PC-3 (cell line): ENCODE data around the gene LRP5. TPM values are rescaled to one million over a fixed set of nuclear protein-coding genes. Genes with fewer than 3 reads are reported as not detected.

Source experiments
- ATAC-seq: fragments of 200-7000 bp; cut with Tn5 transposase; 2 replicates; pipeline ENCODE4 v1.9.1; 2020; ENCODE audit warnings: mild to moderate bottlenecking, moderate library complexity
- BruUV-seq: library from RNA; stranded (reverse); fragments of 400-500 nt; replicated peaks from 2 replicates; lab custom pipeline; 2021; lab: Mats Ljungman, UMichigan
- CTCF ChIA-PET: fragments of 300-600 bp; sonication (Branson Sonifier 250); formaldehyde crosslinking; loops from one replicate; lab custom pipeline; 2022; ENCODE audit warnings: antibody characterized with exemption; lab: Charles Lee
- POLR2A ChIA-PET: fragments of 300-600 bp; sonication (Branson Sonifier 250); formaldehyde crosslinking; loops from one replicate; lab custom pipeline; 2022; ENCODE audit warnings: antibody characterized with exemption; ENCODE audit not compliant: unreplicated experiment; lab: Charles Lee
- DNase-seq: peaks from one replicate; pipeline ENCODE4 v3.0.0-alpha.2; 2015
- H2AFZ ChIP-seq: fragments of 300-600 bp; sonication (generic); 2 replicates; pipeline ENCODE4 v1.6.0; 2016; ENCODE audit warnings: antibody characterized with exemption, low read length
- H3F3A ChIP-seq: fragments of 300-600 bp; sonication (generic); one replicate; pipeline ENCODE4 v1.6.0; 2017; ENCODE audit warnings: antibody characterized with exemption, low read length, control low read depth, mild to moderate bottlenecking; ENCODE audit not compliant: unreplicated experiment
- H3K27ac ChIP-seq: fragments of 300-600 bp; sonication (generic); 2 replicates; pipeline ENCODE4 v1.5.1; 2016; ENCODE audit warnings: mild to moderate bottlenecking, low read length
- H3K27me3 ChIP-seq: fragments of 300-600 bp; sonication (generic); 2 replicates; pipeline ENCODE4 v1.6.1; 2016; ENCODE audit warnings: low read length, mixed read lengths
- H3K36me3 ChIP-seq: fragments of 300-600 bp; sonication (generic); 2 replicates; pipeline ENCODE4 v1.6.1; 2016; ENCODE audit warnings: low read depth, mixed run types, low read length, mixed read lengths
- H3K4me1 ChIP-seq: fragments of 300-600 bp; sonication (generic); 2 replicates; pipeline ENCODE4 v1.5.1; 2016; ENCODE audit warnings: low read length; ENCODE audit not compliant: insufficient read depth
- H3K4me2 ChIP-seq: fragments of 300-600 bp; sonication (generic); 2 replicates; pipeline ENCODE4 v1.6.0; 2016; ENCODE audit warnings: low read length
- H3K4me3 ChIP-seq: fragments of 300-600 bp; sonication (generic); 2 replicates; pipeline ENCODE4 v1.5.1; 2016; ENCODE audit warnings: mild to moderate bottlenecking, low read length, mixed read lengths
- H3K79me2 ChIP-seq: fragments of 300-600 bp; sonication (generic); 2 replicates; pipeline ENCODE4 v1.6.1; 2017; ENCODE audit warnings: low read length, mixed read lengths
- H3K9ac ChIP-seq: fragments of 300-600 bp; sonication (generic); 2 replicates; pipeline ENCODE4 v1.6.0; 2016; ENCODE audit warnings: mild to moderate bottlenecking, low read length
- H3K9me2 ChIP-seq: fragments of 300-600 bp; sonication (generic); replicated peaks from 2 replicates; pipeline ENCODE4 v1.6.1; 2016; ENCODE audit warnings: mixed run types, low read length, mixed read lengths
- H3K9me3 ChIP-seq: fragments of 300-600 bp; sonication (generic); 2 replicates; pipeline ENCODE4 v1.6.1; 2016; ENCODE audit warnings: low read length, mixed read lengths
- H4K20me1 ChIP-seq: fragments of 300-600 bp; sonication (generic); 2 replicates; pipeline ENCODE4 v1.6.1; 2016; ENCODE audit warnings: low read length, mixed read lengths
- EZH2 ChIP-seq: fragments of 300-600 bp; sonication (generic); IDR thresholded peaks from one replicate; pipeline ENCODE4 v1.6.1; 2017; ENCODE audit warnings: antibody characterized with exemption, mild to moderate bottlenecking, low read length; ENCODE audit not compliant: unreplicated experiment
- EZH2phosphoT487 ChIP-seq: fragments of 300-600 bp; sonication (generic); IDR thresholded peaks from 2 replicates; pipeline ENCODE4 v1.6.1; 2018; ENCODE audit warnings: mild to moderate bottlenecking, antibody characterized with exemption, low read length, borderline replicate concordance
- intact Hi-C: fragments of 100-400 bp; cut with micrococcal nuclease; formaldehyde crosslinking; loops from 2 replicates; pipeline ENCODE4 v1.9.0; 2023
- total RNA-seq: library from RNA; depleted of rRNA; stranded (reverse); fragments of >200 nt; gene quantifications from 2 replicates; pipeline ENCODE4 v1.2.3, GENCODE V29; 2014
- TF ChIP-seq, protein P1 (sequence below): fragments of 300-600 bp; sonication (generic); conservative IDR thresholded peaks from 2 replicates; pipeline ENCODE4 v1.5.1; 2017; ENCODE audit warnings: antibody characterized with exemption, low read depth, mild to moderate bottlenecking, low read length

LRP5 gene
- total RNA-seq, 1 experiment from 2014 or later: 64.3 TPM

DNA sequence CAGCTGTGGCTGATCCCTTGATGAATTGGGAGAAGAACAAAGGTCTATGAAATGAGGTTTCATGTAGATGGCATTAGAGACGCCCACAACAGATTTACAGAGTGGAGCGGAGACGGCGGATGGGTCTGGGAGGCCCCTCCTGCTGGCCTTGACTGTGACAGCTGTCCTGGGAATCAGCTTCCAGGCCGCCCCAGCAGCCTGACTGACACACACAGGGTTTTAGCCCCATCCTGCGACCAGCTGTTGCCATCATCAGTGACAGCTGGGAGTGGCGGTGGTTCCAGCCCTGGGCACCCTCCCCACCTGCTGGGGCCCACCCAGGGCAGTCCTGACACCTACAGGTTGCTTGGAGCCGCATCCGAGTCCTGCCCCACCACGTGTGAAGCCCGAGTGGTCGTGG lies 84.1 kb downstream of the LRP5 start:
- Histone ChIP-seq H3K9ac (no peak overlapping the region), H2AFZ (no peak overlapping the region), H3K4me3 (no peak overlapping the region), H3K4me2 (no peak overlapping the region), H3K9me2 (no peaks in the 10 kb centered on the region), H3K27me3 (no peaks in the 10 kb centered on the region), H3K27ac (no peak overlapping the region), H4K20me1 (no peaks in the 10 kb centered on the region), H3K9me3 (no peaks in the 10 kb centered on the region), H3F3A (no peaks in the 10 kb centered on the region), H3K36me3 (peaks cover 3% of the 10 kb centered on the region; the same call in 1 of the 2 replicates), H3K79me2 (no peaks in the 10 kb centered on the region), H3K4me1 (no peaks in the 10 kb centered on the region)
- intact Hi-C loops: no loop called here
- DNase-seq (no peak), ATAC-seq (no peak)
- ChIA-PET CTCF (no interaction called here), POLR2A (no interaction called here)
- TF ChIP-seq EZH2 (no peak), EZH2phosphoT487 (no peak)
- TF ChIP-seq, protein P1, sequence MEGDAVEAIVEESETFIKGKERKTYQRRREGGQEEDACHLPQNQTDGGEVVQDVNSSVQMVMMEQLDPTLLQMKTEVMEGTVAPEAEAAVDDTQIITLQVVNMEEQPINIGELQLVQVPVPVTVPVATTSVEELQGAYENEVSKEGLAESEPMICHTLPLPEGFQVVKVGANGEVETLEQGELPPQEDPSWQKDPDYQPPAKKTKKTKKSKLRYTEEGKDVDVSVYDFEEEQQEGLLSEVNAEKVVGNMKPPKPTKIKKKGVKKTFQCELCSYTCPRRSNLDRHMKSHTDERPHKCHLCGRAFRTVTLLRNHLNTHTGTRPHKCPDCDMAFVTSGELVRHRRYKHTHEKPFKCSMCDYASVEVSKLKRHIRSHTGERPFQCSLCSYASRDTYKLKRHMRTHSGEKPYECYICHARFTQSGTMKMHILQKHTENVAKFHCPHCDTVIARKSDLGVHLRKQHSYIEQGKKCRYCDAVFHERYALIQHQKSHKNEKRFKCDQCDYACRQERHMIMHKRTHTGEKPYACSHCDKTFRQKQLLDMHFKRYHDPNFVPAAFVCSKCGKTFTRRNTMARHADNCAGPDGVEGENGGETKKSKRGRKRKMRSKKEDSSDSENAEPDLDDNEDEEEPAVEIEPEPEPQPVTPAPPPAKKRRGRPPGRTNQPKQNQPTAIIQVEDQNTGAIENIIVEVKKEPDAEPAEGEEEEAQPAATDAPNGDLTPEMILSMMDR: no peak
- BruUV-seq: no TSS peak

- Histone ChIP-seq H3K4me3 (no peak overlapping the region), H2AFZ (no peak overlapping the region), H3K9me3 (no peaks in the 10 kb centered on the region), H3K79me2 (no peaks in the 10 kb centered on the region), H4K20me1 (no peaks in the 10 kb centered on the region), H3K9me2 (no peaks in the 10 kb centered on the region), H3K36me3 (peaks cover 3% of the 10 kb centered on the region; the same call in 1 of the 2 replicates), H3K4me1 (no peaks in the 10 kb centered on the region), H3K9ac (no peak overlapping the region), H3K4me2 (no peak overlapping the region), H3K27ac (no peak overlapping the region), H3F3A (no peaks in the 10 kb centered on the region), H3K27me3 (no peaks in the 10 kb centered on the region)
- no peak for ATAC-seq
- intact Hi-C loops: no loop called here
- ChIA-PET POLR2A (no interaction called here), CTCF (no interaction called here)
- DNase-seq: no peak
- BruUV-seq: no TSS peak
- TF ChIP-seq, protein P1: no peak
- no peak for TF ChIP-seq EZH2
- no peak for TF ChIP-seq EZH2phosphoT487
Measured at GRCh38 chr11:68397256-68397655, 84.9 kb downstream of the LRP5 start.

GRCh38 chr11:68398995-68399851 lies 86.8 kb downstream of the LRP5 start:
- BruUV-seq: no TSS peak
- no peak overlapping the region for H3K27ac ChIP-seq
- DNase-seq (no peak), ATAC-seq (no peak)
- no peaks in the 10 kb centered on the region for H3K9me2 ChIP-seq
- H3K27me3 ChIP-seq: no peaks in the 10 kb centered on the region
- intact Hi-C loops: no loop called here
- H3K36me3 ChIP-seq: peaks cover 6% of the 10 kb centered on the region; the same call in 1 of the 2 replicates
- no peaks in the 10 kb centered on the region for H3K79me2 ChIP-seq
- no peak overlapping the region for H3K4me2 ChIP-seq
- no peaks in the 10 kb centered on the region for H3K9me3 ChIP-seq
- no peak overlapping the region for H2AFZ ChIP-seq
- ChIA-PET POLR2A (no interaction called here), CTCF (no interaction called here)
- no peaks in the 10 kb centered on the region for H4K20me1 ChIP-seq
- H3K4me1 ChIP-seq: no peaks in the 10 kb centered on the region
- no peak overlapping the region for H3K4me3 ChIP-seq
- TF ChIP-seq EZH2: no peak
- TF ChIP-seq, protein P1: no peak
- TF ChIP-seq EZH2phosphoT487: no peak
- H3K9ac ChIP-seq: no peak overlapping the region
- H3F3A ChIP-seq: no peaks in the 10 kb centered on the region
